LHCN-M2 (cell line): ENCODE data around the gene SMIM13. TPM values are rescaled to one million over a fixed set of nuclear protein-coding genes. Genes with fewer than 3 reads are reported as not detected.

Experiments used
- total RNA-seq: library from RNA; depleted of rRNA; stranded (reverse); fragments of >200 nt; gene quantifications from 2 replicates; pipeline ENCODE4 v1.2.3, GENCODE V29; 2014; rRNA removed

Gene SMIM13
- total RNA-seq, 1 experiment from 2014 or later: 11.4 TPM

Other genes with a start within 250 kb of the SMIM13 start
- gene GCM2, start 211.8 kb upstream of the SMIM13 start, total RNA-seq: not detected in 2 replicates
- 0.06 TPM in 1 of 2 replicates, not detected in the other for gene SYCP2L, start 206.8 kb upstream of the SMIM13 start, total RNA-seq
- 0.06 TPM in 1 of 2 replicates, not detected in the other for gene ELOVL2, start 49.5 kb upstream of the SMIM13 start, total RNA-seq
- not detected in 2 replicates for gene ERVFRD-1, start 17.9 kb downstream of the SMIM13 start, total RNA-seq
- 6.3 and 10.6 TPM in 2 replicates for gene NEDD9, start 138.8 kb downstream of the SMIM13 start, total RNA-seq